ENCODE results near the gene AGO3.

The AGO3 gene

GRCh38 chr1:36055706-36056105, 124.8 kb downstream of the AGO3 start:
- Histone ChIP-seq H3K4me2 (ENCODE audit: low read length) (no peak overlapping the region), H2AK5ac (ENCODE audit: low read length) (no peak overlapping the region), H4K8ac (ENCODE audit: low read depth, low read length) (no peak overlapping the region), H3K56ac (ENCODE audit: low read length) (no peak overlapping the region), H4K5ac (ENCODE audit: low read length) (no peak overlapping the region), H3K18ac (ENCODE audit: low read length) (no peak overlapping the region), H3K27me3 (ENCODE audit: insufficient read depth, low read length, poor library complexity) (no peaks in the 10 kb centered on the region), H3K23ac (ENCODE audit: low read length) (no peak overlapping the region), H3K4ac (ENCODE audit: low read depth, low read length) (no peak overlapping the region), H3K79me1 (ENCODE audit: low read length) (no peaks in the 10 kb centered on the region), H3K36me3 (ENCODE audit: control insufficient read depth, insufficient read depth, low read length) (no peaks in the 10 kb centered on the region), H3K79me2 (ENCODE audit: control insufficient read depth, insufficient read depth, low read length) (no peaks in the 10 kb centered on the region), H3K27ac (ENCODE audit: low read depth, low read length) (no peak overlapping the region), H2BK5ac (ENCODE audit: low read length) (no peak overlapping the region), H3K4me3 (ENCODE audit: low read length) (no peak overlapping the region), H2BK120ac (ENCODE audit: low read depth, low read length) (no peak overlapping the region), H3K4me1 (ENCODE audit: control insufficient read depth, low read depth, low read length) (no peaks in the 10 kb centered on the region), H3K9ac (ENCODE audit: low read length) (no peak overlapping the region), H2BK15ac (replicated peaks; ENCODE audit: low read depth) (no peak overlapping the region)
- no peak for DNase-seq
- no CpG with 5 or more reads among the region's 5 CpGs for WGBS (ENCODE audit: extremely low coverage, insufficient coverage, low lambda C conversion rate)

DNA sequence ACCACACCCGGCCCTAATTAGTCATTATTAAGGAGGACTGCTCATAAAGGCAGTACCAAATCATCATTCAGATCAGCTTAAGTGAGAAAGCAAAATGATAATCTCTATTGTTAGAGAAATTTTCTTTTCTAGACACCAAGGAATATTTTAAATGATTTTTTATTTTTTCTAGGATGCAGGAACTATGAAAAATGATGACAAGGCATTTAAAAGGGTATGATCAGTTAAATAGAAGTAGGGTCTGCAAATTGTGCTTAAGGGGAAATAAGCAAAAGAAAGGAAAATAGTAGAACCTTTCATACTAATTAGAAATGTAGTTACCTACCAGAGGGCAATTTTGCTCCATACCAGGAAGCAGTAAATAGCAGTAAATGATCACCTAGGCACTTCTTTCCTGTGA, 131.4 kb downstream of the AGO3 start:
- H3K9ac ChIP-seq (ENCODE audit: low read length), result no peak overlapping the region
- no peak overlapping the region for H2BK120ac ChIP-seq (ENCODE audit: low read depth, low read length)
- no peak overlapping the region for H3K27ac ChIP-seq (ENCODE audit: low read depth, low read length)
- no peaks in the 10 kb centered on the region for H3K79me2 ChIP-seq (ENCODE audit: control insufficient read depth, insufficient read depth, low read length)
- no peak overlapping the region for H4K8ac ChIP-seq (ENCODE audit: low read depth, low read length)
- no peak overlapping the region for H3K4me2 ChIP-seq (ENCODE audit: low read length)
- no peak for DNase-seq
- no peak overlapping the region for H2BK5ac ChIP-seq (ENCODE audit: low read length)
- no peaks in the 10 kb centered on the region for H3K27me3 ChIP-seq (ENCODE audit: insufficient read depth, low read length, poor library complexity)
- H3K18ac ChIP-seq (ENCODE audit: low read length), result no peak overlapping the region
- H2AK5ac ChIP-seq (ENCODE audit: low read length), result no peak overlapping the region
- no peak overlapping the region for H2BK15ac ChIP-seq (replicated peaks; ENCODE audit: low read depth)
- no peaks in the 10 kb centered on the region for H3K36me3 ChIP-seq (ENCODE audit: control insufficient read depth, insufficient read depth, low read length)
- no peak overlapping the region for H3K4me3 ChIP-seq (ENCODE audit: low read length)
- no CpG with 5 or more reads among the region's 1 CpG for WGBS (ENCODE audit: extremely low coverage, insufficient coverage, low lambda C conversion rate)
- no peaks in the 10 kb centered on the region for H3K79me1 ChIP-seq (ENCODE audit: low read length)
- no peak overlapping the region for H3K4ac ChIP-seq (ENCODE audit: low read depth, low read length)
- H3K4me1 ChIP-seq (ENCODE audit: control insufficient read depth, low read depth, low read length), result no peaks in the 10 kb centered on the region
- H3K23ac ChIP-seq (ENCODE audit: low read length), result no peak overlapping the region
- no peak overlapping the region for H4K5ac ChIP-seq (ENCODE audit: low read length)
- no peak overlapping the region for H3K56ac ChIP-seq (ENCODE audit: low read length)

DNA sequence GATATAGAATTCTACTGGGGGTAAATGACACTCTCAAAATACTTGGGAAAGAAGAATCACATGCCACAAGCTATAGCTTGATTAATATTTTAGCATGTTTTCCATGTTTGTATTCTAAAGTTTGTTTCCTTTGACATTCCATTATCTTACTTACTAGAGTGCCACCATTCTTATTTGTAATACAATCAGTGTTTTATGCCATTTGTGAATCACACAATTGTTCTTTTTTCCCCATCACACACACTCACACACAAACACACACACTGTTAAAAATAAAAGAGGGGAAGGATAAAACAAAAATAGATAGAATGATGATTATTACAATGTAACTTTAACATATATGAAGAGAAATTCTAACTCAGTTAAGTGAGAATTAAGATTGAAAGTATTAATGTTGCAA, 137.0 kb downstream of the AGO3 start:
- H2BK5ac ChIP-seq (ENCODE audit: low read length), result no peak overlapping the region
- no peak overlapping the region for H4K8ac ChIP-seq (ENCODE audit: low read depth, low read length)
- H4K5ac ChIP-seq (ENCODE audit: low read length), result no peak overlapping the region
- H3K4me2 ChIP-seq (ENCODE audit: low read length), result no peak overlapping the region
- H3K27ac ChIP-seq (ENCODE audit: low read depth, low read length), result no peak overlapping the region
- H3K27me3 ChIP-seq (ENCODE audit: insufficient read depth, low read length, poor library complexity), result no peaks in the 10 kb centered on the region
- H3K79me1 ChIP-seq (ENCODE audit: low read length), result no peaks in the 10 kb centered on the region
- no peak for DNase-seq
- H3K36me3 ChIP-seq (ENCODE audit: control insufficient read depth, insufficient read depth, low read length), result no peaks in the 10 kb centered on the region
- no peak overlapping the region for H3K56ac ChIP-seq (ENCODE audit: low read length)
- H2BK15ac ChIP-seq (replicated peaks; ENCODE audit: low read depth), result no peak overlapping the region
- no peak overlapping the region for H3K9ac ChIP-seq (ENCODE audit: low read length)
- no peaks in the 10 kb centered on the region for H3K79me2 ChIP-seq (ENCODE audit: control insufficient read depth, insufficient read depth, low read length)
- H3K4me1 ChIP-seq (ENCODE audit: control insufficient read depth, low read depth, low read length), result no peaks in the 10 kb centered on the region
- H3K23ac ChIP-seq (ENCODE audit: low read length), result no peak overlapping the region
- no peak overlapping the region for H2BK120ac ChIP-seq (ENCODE audit: low read depth, low read length)
- H3K18ac ChIP-seq (ENCODE audit: low read length), result no peak overlapping the region
- no peak overlapping the region for H2AK5ac ChIP-seq (ENCODE audit: low read length)
- H3K4ac ChIP-seq (ENCODE audit: low read depth, low read length), result no peak overlapping the region
- no peak overlapping the region for H3K4me3 ChIP-seq (ENCODE audit: low read length)

- Histone ChIP-seq H3K79me2 (ENCODE audit: control insufficient read depth, insufficient read depth, low read length) (no peaks in the 10 kb centered on the region), H3K4me2 (ENCODE audit: low read length) (no peak overlapping the region), H2BK120ac (ENCODE audit: low read depth, low read length) (no peak overlapping the region), H3K27me3 (ENCODE audit: insufficient read depth, low read length, poor library complexity) (no peaks in the 10 kb centered on the region), H3K4me3 (ENCODE audit: low read length) (no peak overlapping the region), H3K18ac (ENCODE audit: low read length) (no peak overlapping the region), H3K4ac (ENCODE audit: low read depth, low read length) (no peak overlapping the region), H2BK5ac (ENCODE audit: low read length) (no peak overlapping the region), H3K27ac (ENCODE audit: low read depth, low read length) (no peak overlapping the region), H3K36me3 (ENCODE audit: control insufficient read depth, insufficient read depth, low read length) (no peaks in the 10 kb centered on the region), H3K56ac (ENCODE audit: low read length) (no peak overlapping the region), H4K8ac (ENCODE audit: low read depth, low read length) (no peak overlapping the region), H3K79me1 (ENCODE audit: low read length) (no peaks in the 10 kb centered on the region), H2AK5ac (ENCODE audit: low read length) (no peak overlapping the region), H3K23ac (ENCODE audit: low read length) (no peak overlapping the region), H4K5ac (ENCODE audit: low read length) (no peak overlapping the region), H3K4me1 (ENCODE audit: control insufficient read depth, low read depth, low read length) (no peaks in the 10 kb centered on the region), H3K9ac (ENCODE audit: low read length) (no peak overlapping the region), H2BK15ac (replicated peaks; ENCODE audit: low read depth) (no peak overlapping the region)
- no CpG with 5 or more reads among the region's 2 CpGs for WGBS (ENCODE audit: extremely low coverage, insufficient coverage, low lambda C conversion rate)
- peak; percentile 87 for DNase-seq
Observed at GRCh38 chr1:36068866-36069265, 138.0 kb downstream of the AGO3 start.

DNA sequence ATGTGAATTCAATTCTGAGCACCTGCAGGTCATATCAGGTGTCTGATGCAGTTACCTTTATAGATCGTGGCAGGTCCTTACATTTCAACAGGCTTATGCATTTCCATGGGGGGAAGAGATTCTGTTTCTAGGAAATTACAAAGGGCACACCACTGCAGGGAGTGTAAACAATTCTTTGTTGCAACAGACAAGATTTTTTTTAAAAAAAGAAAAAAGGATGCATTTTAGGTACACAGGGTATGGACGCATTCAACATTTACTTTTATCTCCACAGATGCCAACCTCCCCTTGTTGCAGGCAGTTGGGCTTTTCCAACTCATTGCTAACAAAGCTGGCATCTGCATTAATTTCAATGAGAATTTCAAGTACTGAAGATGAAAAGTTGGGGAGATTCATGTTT, 139.4 kb downstream of the AGO3 start:
- H4K8ac ChIP-seq (ENCODE audit: low read depth, low read length), result no peak overlapping the region
- H2BK15ac ChIP-seq (replicated peaks; ENCODE audit: low read depth), result no peak overlapping the region
- H3K79me2 ChIP-seq (ENCODE audit: control insufficient read depth, insufficient read depth, low read length), result no peaks in the 10 kb centered on the region
- no CpG with 5 or more reads among the region's 2 CpGs for WGBS (ENCODE audit: extremely low coverage, insufficient coverage, low lambda C conversion rate)
- no peak overlapping the region for H3K56ac ChIP-seq (ENCODE audit: low read length)
- H3K27ac ChIP-seq (ENCODE audit: low read depth, low read length), result no peak overlapping the region
- no peak overlapping the region for H3K4ac ChIP-seq (ENCODE audit: low read depth, low read length)
- no peaks in the 10 kb centered on the region for H3K36me3 ChIP-seq (ENCODE audit: control insufficient read depth, insufficient read depth, low read length)
- no peaks in the 10 kb centered on the region for H3K27me3 ChIP-seq (ENCODE audit: insufficient read depth, low read length, poor library complexity)
- H3K4me3 ChIP-seq (ENCODE audit: low read length), result no peak overlapping the region
- no peak overlapping the region for H3K18ac ChIP-seq (ENCODE audit: low read length)
- H3K23ac ChIP-seq (ENCODE audit: low read length), result no peak overlapping the region
- no peak for DNase-seq
- H2AK5ac ChIP-seq (ENCODE audit: low read length), result no peak overlapping the region
- no peaks in the 10 kb centered on the region for H3K79me1 ChIP-seq (ENCODE audit: low read length)
- no peak overlapping the region for H4K5ac ChIP-seq (ENCODE audit: low read length)
- H3K4me1 ChIP-seq (ENCODE audit: control insufficient read depth, low read depth, low read length), result no peaks in the 10 kb centered on the region
- no peak overlapping the region for H3K4me2 ChIP-seq (ENCODE audit: low read length)
- H2BK5ac ChIP-seq (ENCODE audit: low read length), result no peak overlapping the region
- no peak overlapping the region for H2BK120ac ChIP-seq (ENCODE audit: low read depth, low read length)
- no peak overlapping the region for H3K9ac ChIP-seq (ENCODE audit: low read length)

GRCh38 chr1:36076979-36077573, 146.2 kb downstream of the AGO3 start:
- no peak for DNase-seq
- H3K27ac ChIP-seq (ENCODE audit: low read depth, low read length), result no peak overlapping the region

More at GRCh38 chr1:36076979-36077573, 146.2 kb downstream of the AGO3 start:
- Histone ChIP-seq H3K79me2 (ENCODE audit: control insufficient read depth, insufficient read depth, low read length) (no peaks in the 10 kb centered on the region), H4K5ac (ENCODE audit: low read length) (no peak overlapping the region), H3K4me3 (ENCODE audit: low read length) (no peak overlapping the region), H3K27me3 (ENCODE audit: insufficient read depth, low read length, poor library complexity) (no peaks in the 10 kb centered on the region), H3K18ac (ENCODE audit: low read length) (no peak overlapping the region), H3K23ac (ENCODE audit: low read length) (no peak overlapping the region), H3K79me1 (ENCODE audit: low read length) (no peaks in the 10 kb centered on the region), H4K8ac (ENCODE audit: low read depth, low read length) (no peak overlapping the region), H3K4me1 (ENCODE audit: control insufficient read depth, low read depth, low read length) (no peaks in the 10 kb centered on the region), H2BK15ac (replicated peaks; ENCODE audit: low read depth) (no peak overlapping the region), H3K4ac (ENCODE audit: low read depth, low read length) (no peak overlapping the region), H2BK5ac (ENCODE audit: low read length) (no peak overlapping the region), H2AK5ac (ENCODE audit: low read length) (no peak overlapping the region), H3K36me3 (ENCODE audit: control insufficient read depth, insufficient read depth, low read length) (no peaks in the 10 kb centered on the region), H3K56ac (ENCODE audit: low read length) (no peak overlapping the region), H3K9ac (ENCODE audit: low read length) (no peak overlapping the region), H3K4me2 (ENCODE audit: low read length) (no peak overlapping the region), H2BK120ac (ENCODE audit: low read depth, low read length) (no peak overlapping the region)
- no CpG with 5 or more reads among the region's 4 CpGs for WGBS (ENCODE audit: extremely low coverage, insufficient coverage, low lambda C conversion rate)

Data from mesendoderm (in vitro differentiated cells).